DOHH2 (cell line): ENCODE measurements around the gene KIF26B.

ENCODE experiments used
- CTCF ChIP-seq: fragments of 200-600 bp; sonication (generic); IDR thresholded peaks from one replicate; pipeline ENCODE4 v1.5.1; 2014; ENCODE audit warnings: antibody characterized with exemption, mild to moderate bottlenecking, low read depth, low read length; ENCODE audit not compliant: poor library complexity, severe bottlenecking
- EZH2phosphoT487 ChIP-seq: fragments of 200-600 bp; sonication (generic); IDR thresholded peaks from 2 replicates; pipeline ENCODE4 v1.6.1; 2017; ENCODE audit warnings: borderline replicate concordance, mild to moderate bottlenecking, antibody characterized with exemption, low read length, moderate library complexity, mixed read lengths

DNA sequence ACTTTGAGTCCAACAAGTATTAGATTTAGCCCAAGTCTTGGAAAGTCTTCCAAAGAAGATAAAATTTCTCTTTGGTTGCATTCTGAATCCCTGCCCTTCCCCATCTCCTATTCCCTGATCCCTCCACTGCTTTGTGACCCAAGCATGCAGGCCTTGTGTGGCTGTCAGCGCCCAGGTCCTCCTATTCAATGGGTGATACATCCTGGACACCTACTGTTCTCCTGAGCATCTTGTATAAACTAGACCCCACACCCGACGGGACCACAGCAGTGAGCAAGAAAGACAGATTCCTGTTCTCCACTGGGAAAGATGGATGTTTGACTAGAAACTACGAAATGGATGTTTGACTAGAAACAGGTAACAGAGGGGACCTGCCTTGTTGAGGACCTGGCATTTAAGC, 136.6 kb downstream of the KIF26B start:
- TF ChIP-seq CTCF (no peak), EZH2phosphoT487 (no peak)
